Rectal smooth muscle tissue (tissue), 1 donor: ENCODE results near the gene CYP11A1.
"Not testable (repeated sequence)": the region's sequence is repeated elsewhere in the genome, so short reads cannot be mapped to it uniquely, and the experiment has no call there.

ENCODE experiments used
- H3K27ac ChIP-seq: one replicate; pipeline ENCODE4 v1.7.0; 2013; ENCODE audit warnings: low read depth, low read length, inconsistent platforms
- H3K27me3 ChIP-seq: one replicate; pipeline ENCODE4 v1.7.0; 2013; ENCODE audit warnings: low read length; ENCODE audit not compliant: control insufficient read depth, insufficient read depth
- H3K36me3 ChIP-seq: one replicate; pipeline ENCODE4 v1.7.0; 2013; ENCODE audit warnings: low read length; ENCODE audit not compliant: control insufficient read depth, insufficient read depth
- H3K4me1 ChIP-seq: one replicate; pipeline ENCODE4 v1.7.0; 2013; ENCODE audit warnings: low read length; ENCODE audit not compliant: control insufficient read depth, insufficient read depth
- H3K4me3 ChIP-seq: one replicate; pipeline ENCODE4 v1.7.0; 2013; ENCODE audit warnings: low read length
- H3K9ac ChIP-seq: one replicate; pipeline ENCODE4 v1.7.0; 2013; ENCODE audit warnings: low read length

The CYP11A1 gene

DNA sequence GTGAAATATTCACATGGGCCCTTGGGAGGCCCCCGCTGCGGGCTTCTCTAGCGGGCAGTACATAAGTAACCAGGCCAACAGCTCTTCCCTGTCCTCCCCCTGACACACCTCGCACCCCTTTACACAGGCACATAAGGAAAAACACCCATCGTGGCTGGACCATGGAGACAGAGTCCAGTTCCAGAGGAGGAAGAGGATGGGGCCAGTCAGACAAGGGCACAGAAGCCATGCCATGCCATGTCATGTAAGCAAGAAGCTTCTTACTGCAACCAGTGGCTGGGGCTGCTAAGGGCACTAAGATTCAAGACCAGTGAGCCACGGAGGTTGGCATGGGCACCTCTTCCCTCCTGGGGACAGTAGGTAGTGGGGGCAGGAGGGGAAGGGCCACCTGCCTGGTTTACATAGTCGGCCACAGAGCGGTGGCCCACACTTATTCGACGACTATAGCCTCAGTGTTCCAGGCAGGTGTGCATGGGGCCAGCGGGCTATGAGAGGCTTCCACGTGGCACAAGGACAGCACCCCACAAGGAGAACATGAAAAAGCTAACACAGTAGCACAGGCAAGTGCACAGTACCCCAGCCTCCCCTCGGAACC lies 5.7 kb upstream of the CYP11A1 start:
- H3K4me1 ChIP-seq: peaks cover 3% of the 10 kb centered on the region
- H3K27me3 ChIP-seq: no peaks in the 10 kb centered on the region
- no peaks in the 10 kb centered on the region for H3K36me3 ChIP-seq
- H3K4me3 ChIP-seq: no peak overlapping the region
- H3K27ac ChIP-seq: no peak overlapping the region
- H3K9ac ChIP-seq: no peak overlapping the region

DNA sequence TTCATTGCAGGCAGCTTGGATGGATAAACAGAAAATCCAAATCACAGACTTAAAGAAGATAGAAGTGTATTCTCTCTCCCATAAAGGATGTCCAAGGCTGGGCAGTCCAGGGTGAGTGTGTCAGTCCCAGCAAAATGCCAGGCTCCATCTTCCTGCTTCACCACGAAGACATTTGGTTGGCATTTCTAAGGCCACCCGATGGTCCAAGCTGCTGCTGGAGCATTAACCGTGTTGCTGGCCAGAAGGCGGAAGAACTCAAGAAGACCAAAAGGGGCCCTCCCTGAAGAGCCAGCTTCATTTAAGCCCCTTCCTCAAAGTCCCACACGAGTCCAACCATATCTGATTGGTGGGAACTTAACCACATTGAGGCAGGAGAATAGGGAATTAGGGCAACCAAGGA lies 3.0 kb upstream of the CYP11A1 start:
- Histone ChIP-seq H3K4me3 (no peak overlapping the region), H3K9ac (no peak overlapping the region), H3K36me3 (no peaks in the 10 kb centered on the region), H3K27me3 (peaks cover 3% of the 10 kb centered on the region), H3K4me1 (peaks cover 3% of the 10 kb centered on the region), H3K27ac (no peak overlapping the region)

DNA sequence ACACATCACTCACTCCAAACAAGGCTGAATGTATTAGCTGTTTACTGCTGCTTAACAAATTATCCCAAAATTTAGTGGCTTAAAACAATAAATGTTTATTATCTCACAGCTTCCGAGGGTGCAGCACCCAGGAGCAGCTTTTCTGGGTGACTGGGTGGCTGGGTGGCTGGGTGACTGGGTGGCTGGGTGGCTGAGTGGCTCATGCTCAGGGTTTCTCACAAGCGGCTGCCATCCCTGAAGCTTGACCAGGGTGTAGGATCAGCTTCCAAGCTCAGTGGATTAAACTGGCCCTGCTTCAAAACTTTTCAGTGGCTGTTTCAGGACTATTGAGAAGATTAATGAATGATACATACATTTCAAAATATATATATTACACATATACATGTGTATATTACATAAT lies 2.3 kb upstream of the CYP11A1 start:
- H3K27ac ChIP-seq: no peak overlapping the region
- peaks cover 3% of the 10 kb centered on the region for H3K4me1 ChIP-seq
- no peaks in the 10 kb centered on the region for H3K36me3 ChIP-seq
- no peak overlapping the region for H3K4me3 ChIP-seq
- H3K27me3 ChIP-seq: peaks cover 9% of the 10 kb centered on the region
- no peak overlapping the region for H3K9ac ChIP-seq

DNA sequence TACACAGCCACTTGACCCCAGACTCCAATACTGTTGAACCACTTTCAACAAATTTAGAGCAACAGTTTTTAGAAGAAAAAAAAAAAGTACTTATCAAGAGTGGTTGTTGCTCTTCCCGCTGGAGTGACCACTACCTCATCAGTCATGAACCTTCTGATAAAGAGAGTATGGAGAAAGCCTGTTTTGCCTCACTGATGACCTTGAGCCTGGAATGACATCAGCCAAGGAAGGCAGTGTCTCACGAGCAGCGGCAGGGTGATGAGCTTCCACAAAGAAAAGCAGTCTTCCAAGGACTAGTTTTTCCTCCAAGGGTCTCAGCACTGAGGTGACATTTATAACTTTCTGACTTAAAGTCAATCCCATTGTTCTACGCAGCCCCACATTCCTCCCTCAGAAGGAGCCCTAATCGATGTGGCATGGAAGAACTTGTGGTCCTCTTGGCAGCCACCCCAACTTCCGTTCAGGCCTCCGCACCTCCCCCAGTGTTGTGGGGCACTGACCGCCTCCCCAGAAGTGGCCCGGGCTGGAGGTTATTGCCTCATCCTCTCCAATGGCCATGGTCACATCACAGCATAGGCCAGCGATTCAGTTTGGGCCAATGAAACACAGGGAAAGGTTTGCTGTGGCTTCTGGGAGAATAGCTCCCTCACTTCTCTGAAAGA lies 1.8 kb upstream of the CYP11A1 start:
- H3K27ac ChIP-seq: no peak overlapping the region
- no peaks in the 10 kb centered on the region for H3K4me1 ChIP-seq
- peaks cover 9% of the 10 kb centered on the region for H3K27me3 ChIP-seq
- H3K9ac ChIP-seq: no peak overlapping the region
- H3K4me3 ChIP-seq: no peak overlapping the region
- no peaks in the 10 kb centered on the region for H3K36me3 ChIP-seq

DNA sequence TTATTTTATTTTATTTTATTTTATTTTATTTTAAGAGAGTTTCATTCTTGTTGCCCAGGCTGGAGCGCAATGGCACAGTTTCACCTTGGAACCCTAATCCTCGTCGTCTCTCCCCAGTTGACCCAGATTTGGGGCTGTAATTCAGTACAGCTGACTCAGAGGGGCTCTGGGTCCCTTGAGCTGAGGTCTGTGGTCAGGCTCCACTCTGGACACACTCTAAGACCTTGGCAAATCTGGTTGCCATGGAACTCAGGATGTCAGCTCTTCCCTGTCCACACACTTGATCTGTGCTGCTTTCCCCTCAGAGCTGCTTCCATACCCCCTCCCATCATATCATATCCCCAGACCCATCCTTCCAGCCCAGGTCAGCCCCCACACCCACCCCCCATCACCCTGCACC lies 675 bp upstream of the CYP11A1 start:
- H3K27me3 ChIP-seq: peaks cover 9% of the 10 kb centered on the region
- H3K4me3 ChIP-seq: no peak overlapping the region
- no peak overlapping the region for H3K27ac ChIP-seq
- no peaks in the 10 kb centered on the region for H3K4me1 ChIP-seq
- no peaks in the 10 kb centered on the region for H3K36me3 ChIP-seq
- H3K9ac ChIP-seq: no peak overlapping the region

DNA sequence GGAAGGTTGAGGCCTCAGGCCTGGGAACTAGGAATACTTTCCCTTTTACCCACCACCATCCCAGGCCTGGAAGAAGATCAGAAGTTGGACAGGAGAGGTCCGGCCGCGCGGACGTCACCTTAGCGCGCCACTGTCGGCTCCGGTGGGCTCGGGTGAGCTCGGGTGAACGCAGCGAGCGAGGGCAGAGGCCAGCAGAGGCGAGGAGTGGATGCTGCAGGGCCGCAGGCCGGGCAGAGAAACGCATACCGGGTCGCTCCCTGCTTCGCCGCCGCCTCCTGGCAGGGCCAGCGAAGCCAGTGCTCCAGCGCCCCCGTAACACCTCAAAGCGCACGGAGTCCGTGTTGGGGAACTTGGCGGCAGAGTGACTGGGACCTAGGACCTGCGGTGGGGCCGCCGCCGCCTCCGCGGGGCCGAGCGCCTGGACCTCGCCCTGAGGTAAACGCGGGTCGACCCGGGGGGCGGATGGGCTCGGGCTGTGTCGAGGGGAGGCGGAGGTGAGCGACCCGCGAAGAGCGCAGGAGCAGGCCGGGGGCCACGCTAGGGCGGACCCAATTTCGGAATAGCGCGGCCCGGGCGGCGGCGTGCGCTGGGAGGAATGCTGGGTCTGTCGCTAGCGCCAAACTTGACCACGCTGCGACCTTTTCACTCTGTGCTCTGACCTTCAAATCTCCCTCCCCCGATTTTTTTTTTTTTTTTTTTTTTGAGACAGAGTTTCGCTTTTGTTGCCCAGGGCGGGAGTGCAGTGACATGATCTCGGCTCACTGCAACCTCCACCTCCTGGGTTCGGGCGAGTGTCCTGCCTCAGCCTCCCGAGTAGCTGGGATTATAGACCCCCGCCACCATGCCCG lies 1.6 kb downstream of the CYP11A1 start:
- Histone ChIP-seq H3K27ac (no peak overlapping the region), H3K4me3 (peak overlapping the region; percentile 67), H3K9ac (no peak overlapping the region), H3K4me1 (no peaks in the 10 kb centered on the region), H3K36me3 (no peaks in the 10 kb centered on the region), H3K27me3 (peaks cover 9% of the 10 kb centered on the region)

DNA sequence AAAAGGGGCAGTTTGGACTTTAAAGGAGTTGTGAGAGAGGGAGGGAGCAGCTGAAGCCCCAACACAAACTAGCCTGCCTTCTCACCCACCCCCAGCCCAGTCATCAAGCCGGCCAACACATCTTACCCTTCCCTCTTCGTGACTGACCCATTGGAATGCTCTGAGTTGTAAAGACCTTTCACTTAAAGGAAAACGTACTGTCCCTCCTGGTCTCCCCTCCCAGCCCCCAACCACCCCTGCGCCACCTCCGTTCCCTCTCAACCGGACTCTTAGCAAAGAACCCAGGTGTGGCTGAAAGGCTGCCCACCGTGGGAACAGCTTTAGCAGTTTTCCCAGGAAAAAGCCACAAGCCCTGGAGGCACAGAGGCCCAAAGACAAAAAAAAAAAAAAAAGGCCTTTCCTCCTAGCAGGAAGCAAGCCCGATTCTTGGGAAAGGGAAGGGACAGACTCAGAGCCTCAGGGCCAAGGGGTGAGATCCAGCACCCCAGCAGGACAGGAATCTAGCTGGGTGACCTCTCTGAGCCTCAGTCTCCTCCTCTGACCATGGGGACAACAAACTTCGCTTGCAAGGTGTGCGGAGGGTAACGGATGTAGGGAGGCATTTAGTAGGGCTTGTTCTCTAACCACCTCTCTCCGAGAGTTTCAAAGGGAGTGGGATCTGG lies 2.4 kb downstream of the CYP11A1 start:
- Histone ChIP-seq H3K27me3 (peaks cover 9% of the 10 kb centered on the region), H3K27ac (no peak overlapping the region), H3K36me3 (no peaks in the 10 kb centered on the region), H3K4me3 (peak overlapping the region; percentile 67), H3K9ac (no peak overlapping the region), H3K4me1 (no peaks in the 10 kb centered on the region)

DNA sequence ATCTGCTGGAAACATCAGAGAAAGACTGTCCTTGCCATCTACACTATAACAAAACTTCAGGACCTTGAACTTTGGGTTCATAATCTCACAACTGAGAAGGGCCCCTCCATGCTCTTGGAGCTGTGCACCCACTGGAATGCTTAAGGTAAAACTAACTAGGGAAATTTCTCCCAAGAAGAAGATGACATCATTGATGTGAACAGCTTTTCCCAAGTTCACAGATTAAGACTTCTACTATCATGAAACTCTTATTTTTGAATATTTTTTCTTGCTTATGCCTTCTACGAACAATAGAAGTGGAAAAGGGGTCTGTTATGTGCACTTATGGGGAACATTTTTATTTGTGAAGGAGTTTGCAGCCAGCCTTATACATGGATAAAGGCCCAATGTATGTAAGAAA lies 5.0 kb downstream of the CYP11A1 start:
- Histone ChIP-seq H3K9ac (no peak overlapping the region), H3K27ac (no peak overlapping the region), H3K36me3 (no peaks in the 10 kb centered on the region)

DNA sequence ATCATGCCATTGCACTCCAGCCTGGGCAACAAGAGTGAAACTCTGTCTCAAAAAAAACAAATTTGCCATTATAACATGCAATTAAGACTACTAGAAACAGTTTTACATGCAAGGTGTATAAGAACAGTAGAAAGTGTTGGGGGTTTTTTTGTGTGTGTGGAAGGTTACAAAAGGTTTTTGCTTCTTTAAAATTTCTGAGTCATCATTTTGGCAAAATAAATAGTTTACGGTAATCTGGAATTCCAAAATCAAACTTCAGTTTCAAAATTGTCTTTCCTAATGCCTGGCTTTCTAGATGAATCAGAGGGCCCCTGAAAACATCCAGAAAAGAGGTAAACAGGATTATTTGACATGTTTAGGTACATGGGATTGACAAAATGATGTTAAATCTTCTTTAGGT lies 6.6 kb downstream of the CYP11A1 start:
- not testable (repeated sequence) for H3K4me3 ChIP-seq, H3K27me3 ChIP-seq, H3K4me1 ChIP-seq, H3K36me3 ChIP-seq, H3K27ac ChIP-seq, H3K9ac ChIP-seq

More for the DNA sequence above, 5.0 kb downstream of the CYP11A1 start:
- H3K4me3 ChIP-seq: no peak overlapping the region
- peaks cover 9% of the 10 kb centered on the region for H3K27me3 ChIP-seq
- H3K4me1 ChIP-seq: no peaks in the 10 kb centered on the region

DNA sequence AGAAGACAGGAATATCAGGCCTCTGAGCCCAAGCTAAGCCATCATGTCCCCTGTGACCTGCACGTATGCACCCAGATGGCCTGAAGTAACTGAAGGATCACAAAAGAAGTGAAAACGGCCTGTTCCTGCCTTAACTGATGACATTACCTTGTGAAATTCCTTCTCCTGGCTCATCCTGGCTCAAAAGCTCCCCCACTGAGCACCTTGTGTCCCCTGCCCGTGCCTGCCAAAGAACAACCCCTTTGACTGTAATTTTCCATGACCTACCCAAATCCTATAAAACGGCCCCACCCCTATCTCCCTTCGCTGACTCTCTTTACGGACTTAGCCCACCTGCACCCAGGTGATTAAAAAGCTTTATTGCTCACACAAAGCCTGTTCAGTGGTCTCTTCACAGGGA lies 8.1 kb downstream of the CYP11A1 start:
- H3K27me3 ChIP-seq, H3K4me3 ChIP-seq, H3K9ac ChIP-seq, H3K4me1 ChIP-seq, H3K36me3 ChIP-seq, H3K27ac ChIP-seq: not testable (repeated sequence)

DNA sequence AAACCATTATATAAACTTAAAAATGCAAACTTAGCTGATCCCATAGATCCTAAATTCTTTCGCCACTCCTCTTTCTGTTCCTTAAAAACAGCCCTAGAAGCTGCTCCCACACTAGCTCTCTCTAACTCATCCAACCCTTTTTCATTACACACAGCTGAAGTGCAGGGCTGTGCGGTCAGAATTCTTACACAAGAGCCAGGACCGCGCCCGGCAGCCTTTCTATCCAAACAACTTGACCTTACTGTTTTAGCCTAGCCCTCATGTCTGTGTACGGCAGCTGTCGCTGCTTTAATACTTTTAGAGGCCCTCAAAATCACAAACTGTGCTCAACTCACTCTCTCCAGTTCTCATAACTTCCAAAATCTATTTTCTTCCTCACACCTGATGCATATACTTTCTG lies 9.9 kb downstream of the CYP11A1 start:
- not testable (repeated sequence) for H3K36me3 ChIP-seq, H3K4me3 ChIP-seq, H3K27me3 ChIP-seq, H3K4me1 ChIP-seq, H3K27ac ChIP-seq, H3K9ac ChIP-seq

DNA sequence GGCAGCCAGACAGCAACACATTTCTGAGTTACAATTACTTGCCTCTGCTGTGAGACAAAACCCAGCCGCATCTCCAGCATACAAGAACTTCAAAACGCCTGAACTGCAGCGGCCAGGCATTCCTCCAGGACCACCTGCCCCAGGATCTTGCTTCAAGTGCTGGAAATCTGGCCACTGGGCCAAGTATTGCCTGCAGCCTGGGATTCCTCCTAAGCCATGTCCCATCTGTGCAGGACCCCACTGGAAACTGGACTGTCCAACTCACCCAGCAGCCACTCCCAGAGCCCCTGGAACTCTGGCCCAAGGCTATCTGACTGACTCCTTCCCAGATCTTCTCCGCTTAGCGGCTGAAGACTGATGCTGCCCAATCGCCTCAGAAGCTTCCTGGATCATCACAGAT lies 11.4 kb downstream of the CYP11A1 start:
- not testable (repeated sequence) for H3K36me3 ChIP-seq, H3K27me3 ChIP-seq, H3K27ac ChIP-seq, H3K9ac ChIP-seq, H3K4me3 ChIP-seq, H3K4me1 ChIP-seq
